Activated T-helper 2 cell treated with anti-CD3 and anti-CD28 coated beads, Interferon-gamma antibody, Interleukin-2, Interleukin-4, amounts not matched to agents 10 μg/mL and 5 μg/mL and 100 μg/mL, durations not matched to agents 14 hours and 24 hours and 36 hours (primary cell): Measurements from ENCODE around the gene ZC2HC1C. TPM values are rescaled to one million over a fixed set of nuclear protein-coding genes. Genes with fewer than 3 reads are reported as not detected.
A peak's percentile ranks its signal among the peaks of the same experiment; 100 is the strongest.
"Not testable (repeated sequence)": the region's sequence is repeated elsewhere in the genome, so short reads cannot be mapped to it uniquely, and the experiment has no call there.

Experiments
- DNase-seq: peaks from one replicate; pipeline ENCODE4 v3.0.0; 2021; ENCODE audit warnings: low spot score
- H3K27ac Mint-ChIP-seq: one replicate; pipeline ENCODE4 v1.8.0; 2021; ENCODE audit warnings: mixed read lengths
- H3K27me3 Mint-ChIP-seq: one replicate; pipeline ENCODE4 v1.8.0; 2021; ENCODE audit warnings: low read depth, mixed read lengths
- H3K36me3 Mint-ChIP-seq: one replicate; pipeline ENCODE4 v1.8.0; 2021; ENCODE audit warnings: low read depth, mixed read lengths
- H3K4me1 Mint-ChIP-seq: one replicate; pipeline ENCODE4 v1.8.0; 2021; ENCODE audit warnings: low read depth, mixed read lengths
- H3K4me3 Mint-ChIP-seq: one replicate; pipeline ENCODE4 v1.8.0; 2021; ENCODE audit warnings: low read depth, mild to moderate bottlenecking, moderate library complexity, mixed read lengths
- H3K9me3 Mint-ChIP-seq: one replicate; pipeline ENCODE4 v1.8.0; 2021; ENCODE audit warnings: mixed read lengths
- intact Hi-C: fragments of 100-400 bp; cut with micrococcal nuclease; formaldehyde crosslinking; loops from one replicate; pipeline ENCODE4 v1.15.1; 2023
- total RNA-seq: library from RNA; stranded (reverse); gene quantifications from 2 replicates; pipeline ENCODE4 v1.2.3, GENCODE V29; 2022

Gene ZC2HC1C
- total RNA-seq, 1 donor from 2014 or later, result 1.5 TPM

GRCh38 chr14:75063013-75063412 is 6.4 kb upstream of the ZC2HC1C start:
- H3K9me3 Mint-ChIP-seq, result peaks cover 3% of the 10 kb centered on the region
- intact Hi-C loops, result loop anchor here (1.0 to 5.0 kb wide), 2 partner anchors 12 to 61 kb away; partner anchors contain the start of genes EIF2B2 and MLH3
- H3K4me3 Mint-ChIP-seq, result peak overlapping the region; percentile 99
- H3K4me1 Mint-ChIP-seq, result peaks cover 27% of the 10 kb centered on the region
- H3K27ac Mint-ChIP-seq, result peak overlapping the region; percentile 94
- no peaks in the 10 kb centered on the region for H3K27me3 Mint-ChIP-seq
- no peak for DNase-seq
- H3K36me3 Mint-ChIP-seq, result peaks cover 39% of the 10 kb centered on the region

GRCh38 chr14:75063491-75064204 is 5.8 kb upstream of the ZC2HC1C start, which contains the start of gene ACYP1:
Gene ACYP1 (minus strand): TSS chr14:75064024. CDS start chr14:75063553, 471 bp downstream.
- peak within 1 kb of the TSS; percentile 94 for H3K27ac Mint-ChIP-seq
- intact Hi-C loops, result loop anchor here (1.0 to 5.0 kb wide), 2 partner anchors 12 to 61 kb away; partner anchors contain the start of genes EIF2B2 and MLH3

DNA sequence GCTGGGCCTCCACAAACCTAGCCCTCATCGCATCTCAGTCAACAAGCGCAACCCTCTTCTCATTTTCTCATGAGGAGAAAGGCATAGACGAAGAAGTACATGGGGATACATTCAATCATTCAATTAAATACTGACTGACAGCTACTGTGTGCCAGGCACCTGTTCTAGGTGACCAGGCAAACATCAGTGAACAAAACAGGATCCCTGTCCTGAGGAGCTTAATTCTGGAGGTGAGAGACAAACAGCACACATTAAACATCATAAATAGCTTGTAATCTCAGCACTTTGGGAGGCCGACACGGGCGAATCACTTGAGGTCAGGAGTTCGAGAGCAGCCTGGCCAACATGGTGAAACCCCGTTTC is 5.3 kb upstream of the ZC2HC1C start:
- intact Hi-C loops, result loop anchor here (5.0 kb wide), 1 partner anchor 62 kb away; the partner anchor contains the start of gene EIF2B2
- Mint-ChIP-seq H3K36me3 (peaks cover 31% of the 10 kb centered on the region), H3K4me3 (peak overlapping the region; percentile 99), H3K4me1 (peaks cover 27% of the 10 kb centered on the region), H3K27me3 (no peaks in the 10 kb centered on the region), H3K27ac (peak overlapping the region; percentile 94), H3K9me3 (peaks cover 3% of the 10 kb centered on the region)
- no peak for DNase-seq

More at GRCh38 chr14:75063491-75064204, 5.8 kb upstream of the ZC2HC1C start, which contains the start of gene ACYP1:
- Mint-ChIP-seq H3K9me3 (peaks cover 3% of the 10 kb centered on the region), H3K27me3 (no peaks in the 10 kb centered on the region), H3K4me1 (peaks cover 27% of the 10 kb centered on the region), H3K36me3 (peaks cover 35% of the 10 kb centered on the region), H3K4me3 (peak within 1 kb of the TSS; percentile 99)
- DNase-seq, result peak; percentile 89

- no peaks in the 10 kb centered on the region for H3K27me3 Mint-ChIP-seq
- H3K36me3 Mint-ChIP-seq, result peaks cover 7% of the 10 kb centered on the region
- H3K4me1 Mint-ChIP-seq, result peaks cover 16% of the 10 kb centered on the region
- no peak overlapping the region for H3K27ac Mint-ChIP-seq
- H3K9me3 Mint-ChIP-seq, result no peaks in the 10 kb centered on the region
- no peak for DNase-seq
- H3K4me3 Mint-ChIP-seq, result no peak overlapping the region
- intact Hi-C loops, result no loop called here
Measured at GRCh38 chr14:75066691-75067090, 2.8 kb upstream of the ZC2HC1C start.

DNA sequence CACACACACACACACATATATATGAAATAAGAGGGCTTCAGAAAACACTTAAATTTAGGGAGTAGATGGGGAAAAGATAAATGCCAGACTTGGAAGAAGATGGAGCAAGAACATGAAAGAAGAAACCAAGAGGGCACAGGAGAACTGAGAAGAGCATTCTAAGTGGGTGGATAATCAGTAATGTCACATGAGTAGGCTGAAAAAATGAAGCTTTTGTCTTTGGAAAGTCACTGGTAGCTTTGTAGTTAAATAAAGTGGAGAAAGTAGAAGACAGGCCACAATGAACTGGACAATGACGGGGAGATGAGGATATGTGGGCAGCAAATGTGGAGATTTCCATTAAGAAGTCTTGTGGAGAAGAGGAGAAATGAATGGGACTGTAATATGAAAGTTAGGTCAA is 2.2 kb upstream of the ZC2HC1C start:
- H3K27me3 Mint-ChIP-seq, result no peaks in the 10 kb centered on the region
- intact Hi-C loops, result no loop called here

GRCh38 chr14:75067765-75068164 is 1.7 kb upstream of the ZC2HC1C start:
- H3K27me3 Mint-ChIP-seq, DNase-seq, H3K27ac Mint-ChIP-seq, H3K36me3 Mint-ChIP-seq, H3K4me3 Mint-ChIP-seq, intact Hi-C loops, H3K9me3 Mint-ChIP-seq: not testable (repeated sequence)
- peaks cover 15% of the 10 kb centered on the region for H3K4me1 Mint-ChIP-seq

More for the DNA sequence above, 2.2 kb upstream of the ZC2HC1C start:
- no peak overlapping the region for H3K27ac Mint-ChIP-seq
- H3K4me1 Mint-ChIP-seq, result peaks cover 16% of the 10 kb centered on the region
- no peak for DNase-seq
- H3K36me3 Mint-ChIP-seq, result peaks cover 6% of the 10 kb centered on the region
- H3K9me3 Mint-ChIP-seq, result no peaks in the 10 kb centered on the region
- no peak overlapping the region for H3K4me3 Mint-ChIP-seq

GRCh38 chr14:75068294-75069120 is 934 bp upstream of the ZC2HC1C start:
- peaks cover 9% of the 10 kb centered on the region for H3K4me1 Mint-ChIP-seq
- no peak overlapping the region for H3K27ac Mint-ChIP-seq
- H3K4me3 Mint-ChIP-seq, result no peak overlapping the region
- H3K36me3 Mint-ChIP-seq, result peaks cover 6% of the 10 kb centered on the region
- intact Hi-C loops, result no loop called here
- no peak for DNase-seq
- no peaks in the 10 kb centered on the region for H3K27me3 Mint-ChIP-seq
- H3K9me3 Mint-ChIP-seq, result no peaks in the 10 kb centered on the region

- H3K4me3 Mint-ChIP-seq, result no peak overlapping the region
- H3K36me3 Mint-ChIP-seq, result no peaks in the 10 kb centered on the region
- H3K27me3 Mint-ChIP-seq, result no peaks in the 10 kb centered on the region
- intact Hi-C loops, result no loop called here
- DNase-seq, result no peak
- H3K4me1 Mint-ChIP-seq, result peaks cover 3% of the 10 kb centered on the region
- no peaks in the 10 kb centered on the region for H3K9me3 Mint-ChIP-seq
- H3K27ac Mint-ChIP-seq, result peak overlapping the region; percentile 34
Measured at GRCh38 chr14:75069811-75070145, 337 bp downstream of the ZC2HC1C start.

DNA sequence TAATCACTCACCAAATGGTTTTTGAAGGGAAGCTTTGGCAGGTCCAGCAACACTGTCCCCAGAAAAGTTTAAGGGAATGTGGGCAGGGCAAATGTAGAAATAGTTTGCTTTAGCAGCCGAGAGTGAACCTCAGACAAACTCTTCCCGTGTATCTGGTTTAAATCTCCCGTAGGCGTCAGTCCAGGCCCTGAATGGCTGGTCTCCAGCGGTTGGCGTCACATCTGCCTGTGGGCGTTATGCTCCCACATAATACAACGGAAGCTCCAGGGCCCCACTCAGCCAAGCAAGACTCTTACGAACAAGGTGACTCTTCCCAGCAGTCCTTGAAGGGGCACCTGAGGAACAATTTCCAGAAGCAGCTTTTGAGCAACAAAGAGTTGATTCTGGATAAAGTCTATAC is 942 bp downstream of the ZC2HC1C start:
- Mint-ChIP-seq H3K27ac (no peak overlapping the region), H3K9me3 (no peaks in the 10 kb centered on the region), H3K36me3 (no peaks in the 10 kb centered on the region), H3K27me3 (no peaks in the 10 kb centered on the region), H3K4me3 (peak overlapping the region; percentile 23), H3K4me1 (peaks cover 2% of the 10 kb centered on the region)
- intact Hi-C loops, result no loop called here
- no peak for DNase-seq

GRCh38 chr14:75077794-75078193 is 8.4 kb downstream of the ZC2HC1C start:
- Mint-ChIP-seq H3K36me3 (peaks cover 15% of the 10 kb centered on the region), H3K27me3 (no peaks in the 10 kb centered on the region), H3K27ac (no peak overlapping the region), H3K4me3 (no peak overlapping the region), H3K4me1 (no peaks in the 10 kb centered on the region), H3K9me3 (no peaks in the 10 kb centered on the region)
- intact Hi-C loops, result no loop called here
- no peak for DNase-seq

DNA sequence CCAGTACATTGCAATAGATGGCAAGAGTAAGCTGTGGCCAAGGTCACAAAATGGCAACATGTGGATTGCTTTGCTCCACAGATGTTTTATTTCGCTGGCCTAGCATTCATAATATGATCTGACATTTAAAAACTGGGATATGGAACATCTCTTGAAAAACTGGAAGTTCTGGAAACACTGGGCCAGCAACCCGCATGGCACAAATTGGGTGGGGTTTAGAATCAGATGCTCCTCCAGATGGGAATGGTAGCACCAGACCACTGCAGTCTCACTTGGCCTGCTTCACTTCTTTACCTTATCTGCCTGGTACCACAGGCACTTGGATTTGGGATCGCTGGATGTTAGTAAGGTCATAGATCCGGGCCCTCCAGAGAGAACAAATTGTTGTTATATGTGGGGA is 10.1 kb downstream of the ZC2HC1C start:
- Mint-ChIP-seq H3K36me3 (peaks cover 30% of the 10 kb centered on the region), H3K27me3 (no peaks in the 10 kb centered on the region), H3K4me3 (no peak overlapping the region), H3K9me3 (no peaks in the 10 kb centered on the region), H3K4me1 (peaks cover 2% of the 10 kb centered on the region), H3K27ac (no peak overlapping the region)
- intact Hi-C loops, result no loop called here
- DNase-seq, result no peak

DNA sequence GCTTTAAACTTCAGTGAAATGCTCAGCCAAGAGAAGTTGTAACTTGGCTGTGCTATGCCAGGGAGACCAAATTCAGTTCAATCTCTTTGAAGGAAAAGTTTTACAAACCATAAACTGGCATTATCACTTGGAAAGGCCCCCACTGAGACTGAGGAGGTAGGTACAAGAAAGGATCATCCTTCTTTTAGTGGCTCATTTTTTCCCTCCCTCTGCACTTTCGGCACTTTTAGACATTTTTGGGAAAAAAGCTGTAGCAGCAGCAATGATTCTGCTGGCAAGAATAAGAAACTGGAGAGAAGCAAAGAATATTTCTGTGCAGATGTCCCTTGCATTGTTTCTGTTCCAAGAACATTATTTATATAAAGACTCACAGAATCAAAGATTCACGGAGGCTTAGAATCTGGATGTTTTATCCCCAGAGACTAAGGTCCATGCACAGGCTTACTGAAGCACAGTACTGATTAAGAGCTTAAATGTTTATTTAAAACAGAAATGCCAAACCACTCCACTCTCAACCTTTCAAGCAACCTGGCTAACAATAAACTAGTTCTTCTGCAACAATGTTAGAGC is 12.3 kb downstream of the ZC2HC1C start:
- intact Hi-C loops, result no loop called here
- Mint-ChIP-seq H3K27me3 (no peaks in the 10 kb centered on the region), H3K36me3 (peaks cover 48% of the 10 kb centered on the region), H3K27ac (no peak overlapping the region), H3K4me1 (peaks cover 2% of the 10 kb centered on the region), H3K9me3 (no peaks in the 10 kb centered on the region), H3K4me3 (no peak overlapping the region)
- DNase-seq, result no peak

DNA sequence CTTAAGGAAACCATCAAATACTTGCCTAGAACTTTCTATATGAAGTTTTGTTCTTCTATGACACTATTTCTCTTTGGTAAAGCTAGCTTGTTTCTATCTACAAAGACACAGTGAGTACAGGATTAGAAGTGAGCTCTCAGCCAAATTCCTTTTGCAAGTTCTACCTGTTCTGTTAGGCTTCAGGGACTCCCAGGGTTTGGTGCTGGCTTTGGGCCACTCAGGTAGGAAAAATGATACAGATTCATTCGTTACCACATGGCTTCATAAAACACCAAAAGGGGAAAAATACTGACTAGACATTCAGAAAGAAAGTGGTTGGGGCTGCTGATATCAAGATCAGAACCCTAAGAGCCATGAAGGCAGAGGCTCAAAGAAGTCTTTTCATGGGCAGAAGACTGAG is 13.8 kb downstream of the ZC2HC1C start:
- DNase-seq, result no peak
- no peaks in the 10 kb centered on the region for H3K9me3 Mint-ChIP-seq
- peaks cover 61% of the 10 kb centered on the region for H3K36me3 Mint-ChIP-seq
- peaks cover 2% of the 10 kb centered on the region for H3K4me1 Mint-ChIP-seq
- intact Hi-C loops, result no loop called here
- H3K27ac Mint-ChIP-seq, result no peak overlapping the region
- no peaks in the 10 kb centered on the region for H3K27me3 Mint-ChIP-seq
- no peak overlapping the region for H3K4me3 Mint-ChIP-seq
